ENCODE data around the gene MC5R. TPM values are rescaled to one million over a fixed set of nuclear protein-coding genes. Genes with fewer than 3 reads are reported as not detected.
A peak's percentile ranks its signal among the peaks of the same experiment; 100 is the strongest.

The MC5R gene
- total RNA-seq, 1 experiment from 2014 or later, result not detected

GRCh38 chr18:13793819-13794218 lies 30.1 kb upstream of the MC5R start:
- H3K4ac ChIP-seq (ENCODE audit: low read depth, low read length), result no peak overlapping the region
- no peak overlapping the region for H2AFZ ChIP-seq (ENCODE audit: low read length)
- peak; percentile 41 for DNase-seq
- no peaks in the 10 kb centered on the region for H3K9me3 ChIP-seq (ENCODE audit: control insufficient read depth, low read depth, low read length)
- peaks cover 4% of the 10 kb centered on the region for H3K27me3 Mint-ChIP-seq (ENCODE audit: low read depth)
- H4K20me1 ChIP-seq (ENCODE audit: control insufficient read depth, insufficient read depth, insufficient read length), result no peaks in the 10 kb centered on the region
- no peak overlapping the region for H3K4me2 ChIP-seq (ENCODE audit: insufficient read depth, insufficient read length, low read length)
- H3K23me2 ChIP-seq (ENCODE audit: insufficient read length, low read depth, low read length, poor library complexity, severe bottlenecking), result no peaks in the 10 kb centered on the region
- H4K5ac ChIP-seq (ENCODE audit: insufficient read length, low read depth, low read length), result no peak overlapping the region
- no peak overlapping the region for H2BK5ac ChIP-seq (ENCODE audit: insufficient read length, low read length)
- no peak overlapping the region for H3K9ac ChIP-seq (ENCODE audit: extremely low read depth, insufficient read length, low read length)
- H2BK12ac ChIP-seq (ENCODE audit: insufficient read length, low read depth, low read length), result no peak overlapping the region
- peaks cover 0 to 2% of the 10 kb centered on the region in 2 experiments; a peak in 1 of 5 replicates for H3K9me3 Mint-ChIP-seq
- peak; percentile 47 for TF ChIP-seq CTCF (conservative IDR thresholded peaks at IDR 0.05)
- no peak overlapping the region for H3K27ac ChIP-seq (ENCODE audit: insufficient read length, low read depth, low read length)
- no peak overlapping the region for H3T11ph ChIP-seq (ENCODE audit: low read length)
- no peak overlapping the region for H2BK20ac ChIP-seq (ENCODE audit: low read depth, low read length, poor library complexity, severe bottlenecking)
- no peak overlapping the region for H2BK120ac ChIP-seq (ENCODE audit: low read depth, low read length, poor library complexity, severe bottlenecking)
- no peaks in the 10 kb centered on the region; the same call in 1 of the 2 replicates for H3K4me1 ChIP-seq (ENCODE audit: insufficient read depth, low read length)
- no peak overlapping the region for H3K18ac ChIP-seq (ENCODE audit: insufficient read length, low read depth, low read length)
- H3K56ac ChIP-seq (ENCODE audit: insufficient read length, low read depth, low read length), result no peak overlapping the region
- WGBS (ENCODE audit: extremely low coverage, insufficient read length, low lambda C conversion rate), result no CpG with 5 or more reads among the region's 7 CpGs
- H3K79me2 ChIP-seq (ENCODE audit: insufficient read depth, low read length), result no peaks in the 10 kb centered on the region
- no peaks in the 10 kb centered on the region; a peak in 1 of 7 replicates for H3K36me3 Mint-ChIP-seq (ENCODE audit: insufficient read depth in 1 of 3, low read depth in 3 of 3)
- H3K23ac ChIP-seq (ENCODE audit: insufficient read length, low read depth, low read length), result no peak overlapping the region
- no peak overlapping the region for H3K14ac ChIP-seq (ENCODE audit: insufficient read depth, low read length)
- H3K4me3 Mint-ChIP-seq, result no peak overlapping the region
- H3K27me3 ChIP-seq (ENCODE audit: insufficient read depth, low read length), result no peaks in the 10 kb centered on the region
- H4K91ac ChIP-seq (ENCODE audit: insufficient read length, low read depth, low read length), result no peak overlapping the region
- H3K27ac Mint-ChIP-seq, result peak overlapping the region in 1 of 3 experiments; percentile 80; a peak in 1 of 7 replicates
- H2AK5ac ChIP-seq (ENCODE audit: insufficient read length, low read length), result no peak overlapping the region
- H2BK15ac ChIP-seq (ENCODE audit: low read depth, low read length), result no peak overlapping the region
- no peaks in the 10 kb centered on the region for H3K79me1 ChIP-seq (ENCODE audit: insufficient read depth, low read depth, low read length, poor library complexity, severe bottlenecking)
- no peak overlapping the region for H4K8ac ChIP-seq (replicated peaks; ENCODE audit: insufficient read length, low read depth, low read length)
- H3K4me1 Mint-ChIP-seq, result peaks cover 20 to 21% of the 10 kb centered on the region in 2 experiments

Measured in H9 (cell line).